ENCODE results near the gene DEGS2.

DNA sequence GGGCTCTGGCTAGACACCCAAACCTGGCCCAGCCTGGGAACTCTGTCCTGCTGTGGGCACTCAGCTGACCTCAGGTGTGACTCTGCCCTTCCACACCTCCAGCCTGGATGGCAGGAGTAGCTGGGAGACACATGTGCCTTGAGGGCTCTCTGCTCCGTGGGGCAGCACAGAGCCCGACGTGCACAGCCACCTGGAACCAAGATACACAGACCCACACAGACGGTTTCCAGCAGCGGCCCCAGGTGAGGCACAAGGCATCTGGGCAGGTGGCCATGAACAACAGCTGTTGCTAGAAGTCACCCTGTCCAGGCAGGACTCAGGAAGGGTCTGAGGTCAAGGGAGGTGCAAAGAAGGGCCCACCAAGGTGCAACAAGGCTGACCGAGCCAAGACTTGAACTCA lies 5.9 kb downstream of the DEGS2 start:
- TF ChIP-seq, protein P1, sequence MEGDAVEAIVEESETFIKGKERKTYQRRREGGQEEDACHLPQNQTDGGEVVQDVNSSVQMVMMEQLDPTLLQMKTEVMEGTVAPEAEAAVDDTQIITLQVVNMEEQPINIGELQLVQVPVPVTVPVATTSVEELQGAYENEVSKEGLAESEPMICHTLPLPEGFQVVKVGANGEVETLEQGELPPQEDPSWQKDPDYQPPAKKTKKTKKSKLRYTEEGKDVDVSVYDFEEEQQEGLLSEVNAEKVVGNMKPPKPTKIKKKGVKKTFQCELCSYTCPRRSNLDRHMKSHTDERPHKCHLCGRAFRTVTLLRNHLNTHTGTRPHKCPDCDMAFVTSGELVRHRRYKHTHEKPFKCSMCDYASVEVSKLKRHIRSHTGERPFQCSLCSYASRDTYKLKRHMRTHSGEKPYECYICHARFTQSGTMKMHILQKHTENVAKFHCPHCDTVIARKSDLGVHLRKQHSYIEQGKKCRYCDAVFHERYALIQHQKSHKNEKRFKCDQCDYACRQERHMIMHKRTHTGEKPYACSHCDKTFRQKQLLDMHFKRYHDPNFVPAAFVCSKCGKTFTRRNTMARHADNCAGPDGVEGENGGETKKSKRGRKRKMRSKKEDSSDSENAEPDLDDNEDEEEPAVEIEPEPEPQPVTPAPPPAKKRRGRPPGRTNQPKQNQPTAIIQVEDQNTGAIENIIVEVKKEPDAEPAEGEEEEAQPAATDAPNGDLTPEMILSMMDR (IDR thresholded peaks at IDR 0.05), result no peak
- TF ChIP-seq POLR2A (IDR thresholded peaks at IDR 0.05), result no peak

All from body of pancreas (tissue), 4 donors.